UCSD-AML1 (cell line): ENCODE results near the gene MFSD12.

Source experiments
- DNase-seq: peaks from one replicate; lab custom pipeline; 2025; ENCODE audit not compliant: unreplicated experiment; lab: John Stamatoyannopoulos, UW

Gene MFSD12

GRCh38 chr19:3556978-3557460, 367 bp downstream of the MFSD12 start:
- DNase-seq: peak; percentile 38

- DNase-seq: no peak
These were observed 886 bp downstream of the MFSD12 start for GRCh38 chr19:3556423-3556977.

GRCh38 chr19:3555653-3556422, 1.5 kb downstream of the MFSD12 start:
- no peak for DNase-seq

- DNase-seq: peak; percentile 39
These were observed 2.9 kb downstream of the MFSD12 start for GRCh38 chr19:3554254-3555083.

GRCh38 chr19:3551792-3552095, 5.6 kb downstream of the MFSD12 start:
- no peak for DNase-seq

- no peak for DNase-seq
These were observed 6.2 kb downstream of the MFSD12 start for GRCh38 chr19:3550947-3551791.

GRCh38 chr19:3549816-3550215, 7.6 kb downstream of the MFSD12 start:
- DNase-seq: no peak

- DNase-seq: no peak
These were observed 8.8 kb downstream of the MFSD12 start for GRCh38 chr19:3548606-3549005.

- no peak for DNase-seq
These were observed 9.6 kb downstream of the MFSD12 start for GRCh38 chr19:3547767-3548282.

GRCh38 chr19:3547301-3547731, 10.1 kb downstream of the MFSD12 start:
- DNase-seq: peak; percentile 27

GRCh38 chr19:3546119-3546518, 11.3 kb downstream of the MFSD12 start:
- no peak for DNase-seq

- no peak for DNase-seq
These were observed 11.7 kb downstream of the MFSD12 start for GRCh38 chr19:3545669-3546034.

GRCh38 chr19:3544742-3545668, 12.4 kb downstream of the MFSD12 start:
- peak; percentile 78 for DNase-seq

- DNase-seq: no peak
These were observed 13.4 kb downstream of the MFSD12 start for GRCh38 chr19:3544058-3544376.

GRCh38 chr19:3543150-3544057, 14.0 kb downstream of the MFSD12 start:
- no peak for DNase-seq

- DNase-seq: no peak
These were observed 17.6 kb downstream of the MFSD12 start for GRCh38 chr19:3539756-3540118.

GRCh38 chr19:3538965-3539755, 18.2 kb downstream of the MFSD12 start, which contains the start of gene TEKTIP1:
Gene TEKTIP1 (plus strand): TSS chr19:3539174. CDS start chr19:3539178, 4 bp downstream.
- no peak for DNase-seq
